ENCODE results near the gene GPRIN2. TPM values are rescaled to one million over a fixed set of nuclear protein-coding genes. Genes with fewer than 3 reads are reported as not detected.

GPRIN2 gene
- total RNA-seq, 1 experiment from 2014 or later: 3.1 TPM

DNA sequence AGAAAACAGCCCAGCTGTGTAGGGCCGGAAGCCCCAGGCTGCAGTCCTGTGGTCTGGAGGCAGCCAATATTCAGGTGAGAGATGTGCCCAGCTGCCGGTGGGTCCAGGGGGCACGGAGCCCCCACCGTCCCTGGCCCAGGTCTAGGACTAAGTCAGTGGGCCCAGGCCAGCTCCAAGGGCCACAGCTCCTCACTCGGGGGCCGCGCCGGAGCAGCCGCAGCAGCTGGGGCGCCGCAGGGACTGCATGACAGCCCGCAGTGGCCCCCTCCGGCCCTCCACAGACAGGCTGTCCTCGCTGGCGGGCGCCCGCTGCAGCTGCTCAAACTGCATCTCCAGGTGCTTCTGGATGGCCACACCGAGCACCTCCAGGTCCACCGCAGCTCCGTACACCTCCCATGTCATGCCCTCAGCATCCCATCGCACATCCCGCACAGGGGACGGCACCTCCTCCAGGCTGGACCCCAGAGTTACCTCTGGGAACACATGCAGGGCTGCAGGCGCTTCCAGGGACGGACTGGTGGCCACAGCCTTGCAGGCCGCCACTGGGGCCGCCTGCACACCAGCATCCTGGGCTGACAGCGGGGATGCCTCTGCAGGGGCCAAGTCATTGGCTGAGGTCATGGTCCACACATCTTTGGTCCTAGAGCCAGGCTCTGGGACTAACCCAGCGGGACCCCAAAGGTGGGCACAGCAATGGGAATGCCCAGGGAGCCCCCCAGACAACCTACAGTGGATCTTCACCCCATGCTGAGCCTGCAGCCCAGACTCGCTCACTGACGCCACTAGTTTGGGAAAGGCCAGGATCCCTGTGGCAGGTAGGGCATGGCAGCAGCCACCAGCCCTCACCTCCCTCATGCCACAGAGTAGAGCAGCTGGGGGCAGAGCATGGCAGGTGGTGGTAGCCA is 7.0 kb downstream of the GPRIN2 start:
- intact Hi-C loops (cut with micrococcal nuclease): no loop called here
- DNase-seq (no peak), ATAC-seq (no peak)
- Histone ChIP-seq H3K4me3 (ENCODE audit: low read length) (no peak overlapping the region), H3K9ac (ENCODE audit: low read length) (no peak overlapping the region), H3K4me1 (ENCODE audit: insufficient read depth, low read length) (peaks cover 18% of the 10 kb centered on the region), H4K20me1 (ENCODE audit: low read length) (no peaks in the 10 kb centered on the region), H3K9me2 (replicated peaks; ENCODE audit: low read length) (no peaks in the 10 kb centered on the region), H3K4me2 (ENCODE audit: low read length) (no peak overlapping the region), H3K36me3 (ENCODE audit: low read depth, low read length) (no peaks in the 10 kb centered on the region), H2AFZ (ENCODE audit: low read length) (no peak overlapping the region), H3K9me3 (ENCODE audit: low read length) (no peaks in the 10 kb centered on the region), H3K27ac (ENCODE audit: low read length) (no peak overlapping the region), H3K27me3 (ENCODE audit: low read length) (no peaks in the 10 kb centered on the region), H3F3A (ENCODE audit: low read length, unreplicated experiment) (no peaks in the 10 kb centered on the region), H3K79me2 (ENCODE audit: low read length) (no peaks in the 10 kb centered on the region)
- BruUV-seq (replicated peaks): no TSS peak
- CTCF ChIA-PET: no interaction called here
- POLR2A ChIA-PET (ENCODE audit: unreplicated experiment): no interaction called here
- TF ChIP-seq EZH2 (IDR thresholded peaks at IDR 0.05; ENCODE audit: low read length, unreplicated experiment) (no peak), EZH2phosphoT487 (IDR thresholded peaks at IDR 0.05; ENCODE audit: borderline replicate concordance, low read length) (no peak)
- TF ChIP-seq, protein P1, sequence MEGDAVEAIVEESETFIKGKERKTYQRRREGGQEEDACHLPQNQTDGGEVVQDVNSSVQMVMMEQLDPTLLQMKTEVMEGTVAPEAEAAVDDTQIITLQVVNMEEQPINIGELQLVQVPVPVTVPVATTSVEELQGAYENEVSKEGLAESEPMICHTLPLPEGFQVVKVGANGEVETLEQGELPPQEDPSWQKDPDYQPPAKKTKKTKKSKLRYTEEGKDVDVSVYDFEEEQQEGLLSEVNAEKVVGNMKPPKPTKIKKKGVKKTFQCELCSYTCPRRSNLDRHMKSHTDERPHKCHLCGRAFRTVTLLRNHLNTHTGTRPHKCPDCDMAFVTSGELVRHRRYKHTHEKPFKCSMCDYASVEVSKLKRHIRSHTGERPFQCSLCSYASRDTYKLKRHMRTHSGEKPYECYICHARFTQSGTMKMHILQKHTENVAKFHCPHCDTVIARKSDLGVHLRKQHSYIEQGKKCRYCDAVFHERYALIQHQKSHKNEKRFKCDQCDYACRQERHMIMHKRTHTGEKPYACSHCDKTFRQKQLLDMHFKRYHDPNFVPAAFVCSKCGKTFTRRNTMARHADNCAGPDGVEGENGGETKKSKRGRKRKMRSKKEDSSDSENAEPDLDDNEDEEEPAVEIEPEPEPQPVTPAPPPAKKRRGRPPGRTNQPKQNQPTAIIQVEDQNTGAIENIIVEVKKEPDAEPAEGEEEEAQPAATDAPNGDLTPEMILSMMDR (conservative IDR thresholded peaks at IDR 0.05; ENCODE audit: low read depth, low read length): no peak

DNA sequence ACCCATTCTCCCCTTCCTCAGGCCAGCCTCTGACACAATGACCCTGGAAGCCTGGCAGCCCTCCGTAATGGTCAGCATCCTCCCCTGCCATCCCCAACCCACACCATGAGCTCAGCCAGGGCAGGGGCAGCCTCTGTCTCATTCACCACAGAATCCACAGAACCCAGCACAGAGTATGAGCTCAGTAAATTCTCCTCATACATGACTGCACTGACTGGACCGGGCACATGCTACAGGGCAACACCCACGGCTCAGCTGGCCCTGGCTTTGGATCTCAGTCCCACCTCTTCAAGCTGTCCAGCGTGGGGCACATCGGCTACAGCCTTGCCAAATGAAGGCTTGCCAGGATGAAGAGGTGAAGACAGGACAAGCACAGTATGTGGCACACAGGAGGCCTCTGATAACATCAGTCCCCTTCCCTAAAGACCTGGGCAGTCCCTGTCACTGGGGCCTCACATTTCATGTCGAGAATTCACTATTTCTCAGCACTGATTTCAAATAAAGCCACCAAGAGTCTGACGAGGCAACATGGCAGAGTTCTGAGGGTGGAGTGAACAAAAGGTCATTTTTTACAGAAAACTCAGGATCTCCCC is 7.9 kb downstream of the GPRIN2 start:
- Histone ChIP-seq H3K9me3 (ENCODE audit: low read length) (no peaks in the 10 kb centered on the region), H3K9ac (ENCODE audit: low read length) (no peak overlapping the region), H3K27ac (ENCODE audit: low read length) (no peak overlapping the region), H3K4me1 (ENCODE audit: insufficient read depth, low read length) (peaks cover 23% of the 10 kb centered on the region), H2AFZ (ENCODE audit: low read length) (no peak overlapping the region), H3K36me3 (ENCODE audit: low read depth, low read length) (no peaks in the 10 kb centered on the region), H4K20me1 (ENCODE audit: low read length) (no peaks in the 10 kb centered on the region), H3K27me3 (ENCODE audit: low read length) (no peaks in the 10 kb centered on the region), H3K4me2 (ENCODE audit: low read length) (no peak overlapping the region), H3K4me3 (ENCODE audit: low read length) (no peak overlapping the region), H3F3A (ENCODE audit: low read length, unreplicated experiment) (no peaks in the 10 kb centered on the region), H3K79me2 (ENCODE audit: low read length) (no peaks in the 10 kb centered on the region), H3K9me2 (replicated peaks; ENCODE audit: low read length) (no peaks in the 10 kb centered on the region)
- no TSS peak for BruUV-seq (replicated peaks)
- TF ChIP-seq EZH2phosphoT487 (IDR thresholded peaks at IDR 0.05; ENCODE audit: borderline replicate concordance, low read length): no peak
- TF ChIP-seq, protein P1 (conservative IDR thresholded peaks at IDR 0.05; ENCODE audit: low read depth, low read length): no peak
- no peak for TF ChIP-seq EZH2 (IDR thresholded peaks at IDR 0.05; ENCODE audit: low read length, unreplicated experiment)
- ATAC-seq: no peak
- ChIA-PET CTCF (no interaction called here), POLR2A (ENCODE audit: unreplicated experiment) (no interaction called here)
- intact Hi-C loops (cut with micrococcal nuclease): no loop called here
- DNase-seq: no peak

Data from PC-3 (cell line).